ENCODE data around the gene TRIM65.

Gene TRIM65

DNA sequence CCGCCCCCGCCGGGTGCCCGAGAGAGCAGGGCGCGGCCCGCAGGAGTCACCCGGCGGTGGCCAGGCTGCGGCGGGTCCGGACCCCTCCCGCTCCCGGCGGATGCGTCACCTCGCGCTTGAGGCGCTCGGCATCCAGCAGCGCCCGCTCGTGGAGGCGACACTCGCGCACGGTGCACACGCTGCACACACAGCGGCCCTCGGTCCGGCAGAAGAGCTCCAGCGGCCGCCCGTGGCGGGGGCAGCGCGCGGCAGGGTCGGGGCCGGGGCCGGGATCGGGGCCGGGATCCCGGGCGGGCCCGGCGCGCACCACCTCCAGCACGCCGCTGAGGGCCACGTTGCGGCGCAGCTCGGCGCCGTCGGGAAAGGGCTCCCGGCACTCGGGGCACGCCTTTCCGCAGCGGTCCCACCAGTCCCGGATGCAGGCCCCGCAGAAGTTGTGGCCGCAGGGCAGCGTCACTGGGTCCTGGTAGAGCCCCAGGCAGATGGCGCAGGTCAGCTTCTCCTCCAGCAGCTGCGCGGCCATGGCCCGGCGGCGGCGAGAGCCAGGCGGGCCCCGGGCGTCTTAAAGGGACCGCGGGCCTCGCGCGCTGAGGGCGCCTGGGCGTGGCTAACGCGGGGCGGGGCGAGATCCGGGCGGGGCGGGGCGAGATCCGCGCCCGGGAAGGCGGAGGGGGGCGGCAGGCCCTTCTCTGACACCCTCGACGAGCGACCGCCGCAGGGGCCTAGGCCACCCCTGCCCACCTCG, at the start of gene TRIM65:
Gene TRIM65 (minus strand): TSS at position 537 of the 745 bp plus-strand sequence. CDS start 14 bp downstream, at position 523.
- peak in 1 of 2 experiments; percentile 47 for DNase-seq (ENCODE audit: low read depth in 2 of 2)

- no peak for DNase-seq (ENCODE audit: low read depth in 2 of 2)
Observed at GRCh38 chr17:75945211-75945610, 48.5 kb upstream of the TRIM65 start.

GRCh38 chr17:75943491-75943890, 46.7 kb upstream of the TRIM65 start:
- DNase-seq (ENCODE audit: low read depth in 2 of 2) = no peak

DNA sequence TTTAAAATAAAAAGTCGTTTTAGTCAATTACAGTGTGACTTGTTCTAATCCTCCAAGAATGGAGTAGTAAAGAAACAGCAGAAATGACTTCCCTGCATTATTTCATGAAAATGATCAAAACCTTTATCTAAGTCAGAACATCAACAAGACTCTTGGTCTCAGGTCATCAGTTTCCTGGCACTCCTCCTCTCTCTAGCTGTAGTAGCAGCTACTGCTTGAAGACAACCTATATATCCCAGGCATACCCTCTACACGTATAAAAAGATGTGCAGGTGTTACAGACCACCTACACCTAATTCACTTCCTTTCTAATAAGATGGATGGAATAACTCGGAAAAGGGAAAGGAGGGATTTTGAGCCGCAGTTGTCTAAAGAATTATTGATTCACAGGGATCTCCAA, 45.7 kb upstream of the TRIM65 start:
- no peak for DNase-seq (ENCODE audit: low read depth in 2 of 2)

GRCh38 chr17:75941442-75941819, 44.7 kb upstream of the TRIM65 start:
- DNase-seq (ENCODE audit: low read depth in 2 of 2) = no peak

GRCh38 chr17:75940727-75941441, 44.1 kb upstream of the TRIM65 start, which contains the start of gene FBF1:
Gene FBF1, minus strand, starts transcription at chr17:75941042. Its CDS starts 2,893 bp downstream, at chr17:75938149.
- DNase-seq (ENCODE audit: low read depth in 2 of 2) = peak; percentile 76 to 77

GRCh38 chr17:75937652-75938051, 40.9 kb upstream of the TRIM65 start:
- no peak for DNase-seq (ENCODE audit: low read depth in 2 of 2)

GRCh38 chr17:75933808-75934207, 37.1 kb upstream of the TRIM65 start:
- DNase-seq (ENCODE audit: low read depth in 2 of 2) = peak; percentile 42 to 49

DNA sequence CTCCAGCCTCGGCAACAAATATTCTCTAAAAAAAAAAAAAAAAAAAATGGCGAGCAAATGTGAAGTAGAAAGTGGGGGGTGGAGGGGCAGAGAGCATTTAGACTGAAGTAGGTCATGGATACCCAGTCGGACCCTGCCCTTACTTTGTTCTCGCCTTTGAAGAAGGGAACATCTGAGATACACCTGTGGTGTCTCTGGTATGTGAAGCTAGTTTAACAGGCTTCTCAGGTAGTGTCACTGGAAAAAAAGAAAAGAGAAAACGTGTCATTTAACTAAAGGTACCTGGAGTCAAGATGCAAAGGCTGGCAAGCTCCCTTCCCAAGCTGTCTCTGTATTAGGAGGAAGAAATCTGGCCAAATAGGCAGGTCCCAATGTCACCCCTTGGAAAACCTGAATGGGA, 36.1 kb upstream of the TRIM65 start:
- DNase-seq (ENCODE audit: low read depth in 2 of 2) = no peak

DNA sequence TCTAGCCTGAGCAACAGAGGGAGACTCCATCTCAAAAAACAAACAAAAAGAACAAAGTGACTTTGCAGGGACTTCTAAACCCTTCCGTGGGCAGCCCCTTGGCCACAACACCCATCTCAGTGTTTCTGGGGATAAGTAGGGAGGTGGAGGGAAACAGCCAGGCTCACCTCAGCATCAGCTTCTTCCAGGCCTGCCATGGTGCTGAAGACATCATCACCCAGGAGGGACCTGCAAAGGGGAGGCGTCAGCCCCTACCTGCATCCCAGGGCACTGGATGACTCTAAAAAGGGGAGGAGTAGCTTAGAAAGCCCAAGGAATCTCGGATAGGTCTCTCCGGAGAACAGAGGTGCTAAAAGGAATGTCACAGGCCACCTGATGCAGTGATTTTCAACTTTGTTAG, 34.3 kb upstream of the TRIM65 start:
- no peak for DNase-seq (ENCODE audit: low read depth in 2 of 2)

DNA sequence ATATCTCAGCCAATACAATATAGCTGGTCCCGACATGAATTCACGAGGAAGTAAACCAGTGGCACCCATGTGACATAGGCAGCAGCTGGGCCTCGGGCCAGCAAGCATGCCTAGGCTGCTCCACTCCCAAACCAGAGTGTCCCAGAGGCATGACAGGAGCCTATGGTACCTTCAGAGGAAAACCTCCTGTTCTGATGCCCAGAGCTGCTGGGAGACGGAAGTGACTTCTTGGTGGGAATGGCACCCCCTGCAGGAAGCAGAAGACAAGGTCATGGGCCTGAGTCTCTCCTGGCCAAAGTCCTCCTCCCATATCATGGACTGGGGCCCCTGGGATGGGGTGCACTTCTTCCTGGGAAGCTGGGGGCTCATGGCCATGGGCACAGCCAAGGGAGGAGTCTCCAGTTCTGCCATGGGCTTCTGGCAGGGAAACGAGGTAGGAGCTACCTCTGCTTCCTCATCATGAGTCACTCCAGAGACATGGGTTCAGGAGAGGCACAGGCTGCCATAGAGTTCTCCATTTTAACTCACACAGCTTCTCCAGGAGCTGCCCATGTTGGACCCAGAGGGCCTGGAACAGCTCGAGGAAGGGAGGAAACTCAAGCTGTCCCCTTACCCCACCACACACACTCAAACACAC, 30.7 kb upstream of the TRIM65 start:
- no peak for DNase-seq (ENCODE audit: low read depth in 2 of 2)

GRCh38 chr17:75926456-75926855, 29.7 kb upstream of the TRIM65 start:
- DNase-seq (ENCODE audit: low read depth in 2 of 2) = no peak

DNA sequence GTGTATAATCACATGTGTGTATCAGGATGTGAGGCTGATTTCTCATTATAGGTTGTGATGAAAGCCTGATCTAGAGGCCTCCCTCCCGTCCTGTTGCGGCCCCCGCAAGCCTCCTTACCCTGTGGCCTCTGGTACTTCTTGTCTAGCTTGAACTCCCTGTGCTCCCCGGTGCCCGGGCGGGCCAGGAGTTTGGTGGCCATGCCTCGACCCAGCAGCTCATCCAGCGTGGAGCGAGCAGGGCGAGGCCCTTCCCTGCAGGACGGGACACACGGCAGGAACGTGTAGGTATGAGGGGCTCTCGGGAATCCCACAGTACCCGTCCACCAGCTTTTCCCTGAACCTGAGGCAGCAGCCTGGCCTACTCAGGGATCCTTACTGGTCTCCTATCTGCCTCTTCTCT, 29.2 kb upstream of the TRIM65 start:
- no peak for DNase-seq (ENCODE audit: low read depth in 2 of 2)

DNA sequence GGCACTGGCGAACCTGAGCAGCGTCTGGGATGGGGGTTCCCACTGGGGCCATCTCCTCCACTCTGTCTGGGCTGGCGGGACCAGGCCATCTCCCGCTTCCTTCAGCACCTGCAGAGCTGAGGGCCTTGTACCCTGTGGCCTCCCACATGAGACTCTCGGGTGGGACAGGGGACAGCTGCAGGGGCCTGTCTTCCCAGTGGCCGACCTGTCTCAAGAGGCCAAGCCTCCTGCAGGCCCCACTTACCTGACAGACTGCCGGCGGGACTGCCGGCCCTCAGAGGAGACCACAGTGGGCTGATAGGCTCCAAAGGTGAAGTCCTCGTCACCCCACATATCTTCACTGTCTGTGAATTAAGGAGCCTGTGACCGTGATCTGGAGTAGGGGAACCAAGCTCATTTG, 28.4 kb upstream of the TRIM65 start:
- DNase-seq (ENCODE audit: low read depth in 2 of 2) = no peak

GRCh38 chr17:75922963-75923874, 26.5 kb upstream of the TRIM65 start:
- DNase-seq (ENCODE audit: low read depth in 2 of 2) = no peak

DNA sequence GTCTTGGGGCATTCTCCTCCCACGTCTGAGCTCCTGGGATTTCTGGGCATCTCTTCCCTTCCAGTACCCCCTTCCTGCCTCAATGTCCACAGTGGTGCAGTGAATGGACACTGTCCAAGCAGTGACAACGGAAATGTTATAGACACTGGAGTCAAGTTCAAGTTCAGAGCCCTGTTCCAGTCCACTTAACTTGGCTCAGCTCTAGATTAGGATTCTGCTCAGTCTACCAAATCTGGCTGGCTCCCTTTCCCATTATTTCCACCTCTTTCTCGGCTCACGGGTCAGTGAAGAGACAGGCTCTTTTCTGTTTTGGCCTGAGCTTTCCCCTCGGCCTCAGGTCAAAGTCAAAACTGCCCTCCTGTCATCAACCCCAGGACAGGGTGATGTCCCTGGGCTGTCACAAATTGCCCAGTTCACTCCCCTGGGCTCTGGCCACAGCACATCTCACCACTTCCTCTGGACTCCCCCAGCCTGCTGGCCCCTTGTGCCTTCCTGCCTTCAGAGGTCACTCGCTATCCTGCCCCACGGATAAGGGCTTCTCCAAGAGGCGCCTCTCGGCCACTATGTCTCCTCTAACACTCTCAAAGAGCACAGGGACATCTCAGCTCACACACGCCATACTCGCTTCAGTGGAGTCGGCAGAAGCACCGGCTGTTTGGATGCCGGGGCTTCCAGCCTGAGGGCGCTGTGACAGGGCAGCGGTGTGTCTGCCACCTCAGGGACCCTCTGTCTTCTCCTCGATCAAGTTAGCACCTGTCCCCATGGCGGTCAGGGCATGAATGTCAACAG, 25.6 kb upstream of the TRIM65 start:
- no peak for DNase-seq (ENCODE audit: low read depth in 2 of 2)

- DNase-seq (ENCODE audit: low read depth in 2 of 2) = no peak
Observed at GRCh38 chr17:75921596-75921995, 24.8 kb upstream of the TRIM65 start.

DNA sequence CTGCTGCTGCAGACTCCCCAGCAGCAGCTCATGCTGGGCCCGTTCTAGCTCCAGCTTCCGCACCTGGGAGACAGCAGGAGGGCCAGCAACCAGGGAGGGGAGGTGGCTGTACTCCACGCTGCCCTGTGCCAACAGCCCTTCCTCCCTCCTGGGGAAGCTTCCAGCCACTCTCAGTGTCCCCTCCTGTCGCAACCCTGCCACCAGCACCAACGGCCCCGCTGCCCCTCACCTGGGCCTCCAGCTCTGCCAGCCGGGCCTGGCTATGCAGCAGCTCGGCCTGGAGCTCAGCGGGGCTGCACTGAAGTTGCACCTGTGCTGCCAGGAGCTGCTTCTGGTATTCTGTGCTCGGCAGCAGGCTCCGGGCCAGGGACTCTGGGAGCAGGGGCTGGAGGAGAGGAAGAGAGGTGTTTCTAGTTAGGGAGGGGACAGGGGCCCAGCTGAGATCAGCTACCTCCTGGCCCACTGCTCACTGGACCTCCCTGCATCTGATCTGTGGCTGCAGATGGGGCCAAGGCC, 23.4 kb upstream of the TRIM65 start:
- DNase-seq (ENCODE audit: low read depth in 2 of 2) = no peak

- DNase-seq (ENCODE audit: low read depth in 2 of 2) = no peak
Observed at GRCh38 chr17:75919611-75920010, 22.9 kb upstream of the TRIM65 start.

DNA sequence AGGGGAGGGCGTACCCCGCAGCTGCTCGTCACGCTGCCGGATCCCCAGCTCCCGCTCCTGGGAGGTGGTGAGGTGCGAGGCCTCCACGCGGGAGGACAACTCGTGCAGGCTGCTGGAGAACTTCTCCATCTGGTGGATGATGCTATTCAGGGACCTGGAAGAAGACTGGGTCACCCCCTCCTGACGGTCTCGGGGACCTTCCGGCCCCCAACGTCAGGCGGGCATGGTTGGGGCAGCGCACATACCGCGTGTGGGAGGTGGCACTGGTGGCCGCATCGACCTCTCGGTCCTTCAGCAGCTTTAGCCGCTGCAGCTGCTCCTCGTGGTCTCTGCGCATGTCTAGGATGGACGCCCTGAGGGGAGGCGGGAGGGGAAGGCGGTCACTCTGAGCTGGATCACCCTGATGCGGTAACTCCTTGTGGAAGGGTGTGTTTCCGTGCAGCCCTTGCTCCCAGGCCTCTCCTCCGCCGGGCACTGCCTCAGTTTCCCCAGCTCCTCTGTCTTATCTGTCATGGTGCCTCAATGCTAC, 21.2 kb upstream of the TRIM65 start:
- no peak for DNase-seq (ENCODE audit: low read depth in 2 of 2)
